H1 (cell line): ENCODE data around the gene IKZF3. TPM values are rescaled to one million over a fixed set of nuclear protein-coding genes. Genes with fewer than 3 reads are reported as not detected.

Experiments used
- EGR1 ChIP-seq: IDR thresholded peaks from 2 replicates; pipeline ENCODE4 v1.6.1; 2011; ENCODE audit warnings: low read depth, low read length, borderline replicate concordance
- TBP ChIP-seq: IDR thresholded peaks from 2 replicates; pipeline ENCODE4 v1.6.1; 2011; ENCODE audit warnings: low read depth, low read length, improper control_type of control experiment
- polyA plus RNA-seq, 7 experiments: library from polyadenylated mRNA; depleted of rRNA in 3 of 7; stranded (reverse) in 5 of 7; unstranded in 2 of 7; fragments of >200 nt in 5 of 7; fragments of 200-250 nt in 2 of 7; gene quantifications; 1 replicate in 5 of 7; 2 replicates in 1 of 7; 4 replicates in 1 of 7; pipeline versions ENCODE4 v1.2.1 to v1.2.3, GENCODE V29; 2011 to 2013; ENCODE audit warnings: missing spikeins in 2 of 7, mixed read lengths in 2 of 7
- total RNA-seq: library from RNA; stranded (reverse); fragmentation: NEBNext Ultra II Directional; extraction: Animal tissue kit (Norgen Biotek cat#: 25700); gene quantifications from 2 replicates; pipeline ENCODE4 v1.2.1, GENCODE V29; 2021

IKZF3 gene
- total and polyA plus RNA-seq, 2 of the 8 experiments (the other 6 are each of a cell fraction or from before 2014, with no cell fraction given), result 0.23 to 0.56 TPM

- no peak for TF ChIP-seq EGR1
- no peak for TF ChIP-seq TBP
These were observed 121.8 kb downstream of the IKZF3 start (continued) for GRCh38 chr17:39742126-39742855.
